BLaER1 (cell line): ENCODE data around the gene SMYD3.

Experiments
- H3K27ac ChIP-seq: shearing (Covaris generic); formaldehyde crosslinking; 2 replicates; pipeline ENCODE4 v1.8.1; 2022
- H3K27me3 ChIP-seq: shearing (Covaris generic); formaldehyde crosslinking; 2 replicates; pipeline ENCODE4 v1.8.1; 2022
- H3K36me3 ChIP-seq: shearing (Covaris generic); formaldehyde crosslinking; 2 replicates; pipeline ENCODE4 v1.8.1; 2022
- H3K4me1 ChIP-seq: shearing (Covaris generic); formaldehyde crosslinking; 2 replicates; pipeline ENCODE4 v1.8.1; 2022
- H3K4me2 ChIP-seq: shearing (Covaris generic); formaldehyde crosslinking; 2 replicates; pipeline ENCODE4 v1.8.1; 2022
- H3K4me3 ChIP-seq: shearing (Covaris generic); formaldehyde crosslinking; 2 replicates; pipeline ENCODE4 v1.8.1; 2022
- H3K9ac ChIP-seq: shearing (Covaris generic); formaldehyde crosslinking; 2 replicates; pipeline ENCODE4 v1.8.1; 2022
- H3K9me3 ChIP-seq: shearing (Covaris generic); formaldehyde crosslinking; 2 replicates; pipeline ENCODE4 v1.8.1; 2022
- H4K20me1 ChIP-seq: shearing (Covaris generic); formaldehyde crosslinking; 2 replicates; pipeline ENCODE4 v1.8.1; 2022
- Cebpa-rat ChIP-seq: shearing (Covaris generic); IDR thresholded peaks from 2 replicates; pipeline ENCODE4 v1.8.1; 2022

SMYD3 gene

DNA sequence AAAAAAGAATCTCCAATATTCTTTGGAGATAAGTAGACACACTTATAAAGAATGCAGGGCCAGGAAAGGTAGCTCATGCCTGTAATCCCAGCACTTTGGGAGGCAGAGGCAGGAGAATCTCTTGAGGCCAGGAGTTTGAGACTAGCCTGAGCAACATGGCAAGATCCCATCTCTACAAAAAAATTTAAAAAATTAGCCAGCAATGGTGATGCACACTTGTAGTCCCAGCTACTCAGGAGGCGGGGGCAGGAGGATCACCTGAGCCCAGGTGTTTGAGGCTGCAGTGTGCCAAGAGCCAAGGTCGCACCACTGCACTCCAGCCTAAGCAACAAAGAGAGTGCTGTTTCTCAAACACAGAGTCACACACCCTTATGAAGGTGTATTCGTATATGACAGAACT is 385.0 kb downstream of the SMYD3 start:
- 0 out of 2 replicates have a peak, but pooled peaks cover 10% of the 10 kb centered on the region for H3K36me3 ChIP-seq
- no peak for TF ChIP-seq Cebpa-rat
- H3K4me3 ChIP-seq, result no peak overlapping the region
- no peaks in the 10 kb centered on the region for H3K27me3 ChIP-seq
- H3K4me2 ChIP-seq, result no peak overlapping the region
- H3K4me1 ChIP-seq, result peaks cover 5% of the 10 kb centered on the region; the same call in 1 of the 2 replicates
- no peak overlapping the region for H3K9ac ChIP-seq
- H3K27ac ChIP-seq, result no peak overlapping the region
- no peaks in the 10 kb centered on the region for H4K20me1 ChIP-seq
- H3K9me3 ChIP-seq, result no peaks in the 10 kb centered on the region

DNA sequence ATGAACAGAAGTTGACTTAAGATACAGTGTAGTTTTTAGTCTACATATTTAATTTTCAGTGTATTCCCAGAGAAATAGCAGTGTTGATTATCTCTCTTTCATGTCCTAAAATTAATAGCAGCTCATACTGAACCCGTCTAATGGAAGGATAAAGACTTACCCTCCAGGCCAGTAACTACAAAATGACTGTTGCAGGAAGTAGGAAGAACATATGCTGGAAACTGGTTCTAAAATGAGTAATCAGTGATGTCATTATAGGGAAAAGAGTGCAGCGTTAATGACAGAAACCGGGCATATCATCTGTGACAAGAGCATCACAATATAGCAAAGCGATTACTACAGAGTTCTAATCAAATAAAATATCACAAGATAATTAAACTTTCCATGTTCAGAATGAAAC is 385.5 kb downstream of the SMYD3 start:
- no peaks in the 10 kb centered on the region for H3K9me3 ChIP-seq
- 0 out of 2 replicates have a peak, but pooled peaks cover 10% of the 10 kb centered on the region for H3K36me3 ChIP-seq
- H4K20me1 ChIP-seq, result no peaks in the 10 kb centered on the region
- H3K27me3 ChIP-seq, result no peaks in the 10 kb centered on the region
- H3K4me1 ChIP-seq, result peaks cover 10% of the 10 kb centered on the region; the same call in 1 of the 2 replicates
- TF ChIP-seq Cebpa-rat, result no peak
- H3K9ac ChIP-seq, result no peak overlapping the region
- no peak overlapping the region for H3K4me3 ChIP-seq
- H3K27ac ChIP-seq, result no peak overlapping the region
- H3K4me2 ChIP-seq, result no peak overlapping the region

DNA sequence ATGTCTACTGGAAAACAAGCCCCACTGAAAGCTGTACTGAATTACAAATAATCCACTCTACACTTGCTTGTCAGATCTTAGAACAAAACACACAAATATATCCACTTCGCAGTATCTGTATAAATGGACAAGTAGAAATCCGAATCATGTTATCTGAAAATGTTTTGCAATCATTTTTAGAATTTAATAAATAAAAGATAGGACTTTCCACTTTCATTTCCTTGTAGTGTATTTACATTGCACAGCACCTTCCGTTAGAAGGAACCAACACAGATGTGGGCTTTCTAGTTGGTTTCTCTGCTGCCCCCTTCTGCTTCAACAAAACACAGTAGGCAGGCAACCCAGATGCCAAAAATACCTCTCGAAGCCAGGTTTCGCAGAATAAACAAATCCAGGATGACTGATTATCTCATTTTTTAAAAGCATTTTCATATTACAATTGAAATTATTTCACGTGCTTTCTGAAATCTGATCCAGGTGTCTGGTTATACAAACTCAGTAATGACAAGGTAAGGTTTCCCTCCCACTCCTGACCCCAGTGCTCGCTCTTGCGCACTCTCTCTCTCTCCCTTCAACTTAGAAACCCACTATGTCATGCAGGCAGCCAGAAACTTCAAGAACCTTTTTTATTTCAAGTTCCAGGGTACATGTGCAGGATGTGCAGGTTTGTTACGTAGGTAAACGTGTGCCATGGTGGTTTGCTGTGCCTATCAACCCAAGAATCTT is 389.9 kb downstream of the SMYD3 start:
- no peak overlapping the region for H3K4me2 ChIP-seq
- H3K27ac ChIP-seq, result peak overlapping the region; percentile 27; the same call in 1 of the 2 replicates

GRCh38 chr1:246114369-246114768 is 392.7 kb downstream of the SMYD3 start:
- Histone ChIP-seq H3K9me3 (no peaks in the 10 kb centered on the region), H3K27ac (no peak overlapping the region), H3K4me3 (no peak overlapping the region), H3K4me1 (peaks cover 28% of the 10 kb centered on the region), H3K4me2 (no peak overlapping the region), H3K27me3 (no peaks in the 10 kb centered on the region), H3K36me3 (peaks cover 3% of the 10 kb centered on the region; the same call in 1 of the 2 replicates), H4K20me1 (no peaks in the 10 kb centered on the region), H3K9ac (no peak overlapping the region)
- TF ChIP-seq Cebpa-rat, result no peak

More for the DNA sequence above, 389.9 kb downstream of the SMYD3 start:
- H3K4me1 ChIP-seq, result peaks cover 28% of the 10 kb centered on the region
- no peaks in the 10 kb centered on the region for H3K9me3 ChIP-seq
- peaks cover 13% of the 10 kb centered on the region; the same call in 1 of the 2 replicates for H3K36me3 ChIP-seq
- H3K4me3 ChIP-seq, result no peak overlapping the region
- H3K27me3 ChIP-seq, result no peaks in the 10 kb centered on the region
- H3K9ac ChIP-seq, result no peak overlapping the region
- H4K20me1 ChIP-seq, result no peaks in the 10 kb centered on the region
- no peak for TF ChIP-seq Cebpa-rat

DNA sequence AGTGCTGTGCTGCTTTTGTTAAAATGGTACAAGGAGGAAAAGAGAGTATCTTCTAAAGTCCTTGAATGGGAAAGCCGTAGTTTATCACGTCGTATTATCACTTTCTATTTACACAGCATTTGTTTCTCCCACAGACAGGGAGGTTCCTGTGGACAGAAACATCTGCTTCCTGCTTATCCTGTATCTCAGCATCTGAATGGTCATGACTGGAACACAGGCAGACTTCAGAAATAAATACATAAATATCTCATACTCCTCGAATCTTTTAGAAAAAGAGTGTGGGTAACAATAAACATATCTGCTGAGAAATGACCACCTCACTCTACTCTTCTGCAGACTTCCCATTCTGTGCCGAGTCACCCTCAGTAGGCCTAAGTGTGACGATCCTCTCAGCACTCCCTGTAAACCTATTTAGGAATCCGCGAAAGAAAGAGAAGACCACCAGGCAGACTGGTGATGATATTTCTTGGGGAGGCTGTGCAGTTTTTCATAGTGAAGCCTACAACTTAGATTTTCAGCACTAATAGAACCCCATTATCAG is 393.5 kb downstream of the SMYD3 start:
- no peaks in the 10 kb centered on the region for H3K27me3 ChIP-seq
- no peak overlapping the region for H3K4me3 ChIP-seq
- TF ChIP-seq Cebpa-rat, result no peak
- peak overlapping the region; percentile 69 for H3K4me2 ChIP-seq
- peaks cover 28% of the 10 kb centered on the region for H3K4me1 ChIP-seq
- no peaks in the 10 kb centered on the region for H4K20me1 ChIP-seq
- H3K27ac ChIP-seq, result peak overlapping the region; percentile 22; the same call in 1 of the 2 replicates
- H3K36me3 ChIP-seq, result peaks cover 3% of the 10 kb centered on the region; the same call in 1 of the 2 replicates
- no peak overlapping the region for H3K9ac ChIP-seq
- H3K9me3 ChIP-seq, result no peaks in the 10 kb centered on the region

GRCh38 chr1:246111570-246111969 is 395.5 kb downstream of the SMYD3 start:
- Histone ChIP-seq H3K27ac (no peak overlapping the region), H3K9ac (no peak overlapping the region)
- TF ChIP-seq Cebpa-rat, result no peak

DNA sequence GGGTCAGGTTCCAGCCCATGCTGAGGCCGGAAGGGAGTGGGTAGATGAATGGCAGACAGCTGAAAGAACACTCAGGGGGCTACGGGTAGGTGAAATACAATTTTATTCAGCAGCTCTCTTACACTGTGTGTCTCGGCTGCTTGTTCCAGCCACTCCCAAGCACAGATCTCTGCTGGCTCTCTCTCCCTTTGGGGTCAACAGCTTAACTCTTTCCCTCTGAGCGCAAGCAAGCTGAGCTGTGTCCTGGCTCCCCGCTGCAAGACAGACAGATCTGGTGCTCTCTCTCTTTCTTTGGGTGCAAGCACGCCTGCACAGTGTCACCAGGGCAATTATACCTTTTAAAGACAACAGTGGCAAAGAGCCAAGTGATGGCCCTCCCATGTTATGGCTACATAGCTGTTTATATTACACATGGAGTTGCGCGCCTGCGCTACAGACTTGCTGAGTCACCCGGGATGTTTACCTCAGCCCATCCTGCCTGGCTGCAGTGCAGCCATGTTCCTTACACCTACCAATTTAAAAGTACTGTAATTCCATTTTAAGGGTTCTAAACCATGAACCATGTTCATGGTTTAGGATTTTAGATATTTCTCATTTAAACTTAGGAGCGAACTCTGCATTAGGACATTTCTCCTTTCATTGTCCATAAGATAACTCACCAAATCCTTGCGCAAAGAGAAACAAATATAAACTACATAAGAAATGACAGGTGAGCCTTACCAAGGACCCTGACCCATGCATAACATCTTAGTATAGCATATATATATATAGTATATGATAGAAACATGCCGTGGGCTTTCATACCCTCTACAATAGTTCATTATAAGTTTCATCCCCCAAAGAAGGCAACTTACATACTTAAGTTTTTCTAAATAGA is 396.5 kb downstream of the SMYD3 start:
- H3K27me3 ChIP-seq, result no peaks in the 10 kb centered on the region
- no peak for TF ChIP-seq Cebpa-rat
- H3K27ac ChIP-seq, result no peak overlapping the region
- peaks cover 3% of the 10 kb centered on the region; the same call in 1 of the 2 replicates for H3K36me3 ChIP-seq
- no peak overlapping the region for H3K9ac ChIP-seq
- no peaks in the 10 kb centered on the region for H3K9me3 ChIP-seq
- H4K20me1 ChIP-seq, result no peaks in the 10 kb centered on the region
- H3K4me2 ChIP-seq, result no peak overlapping the region
- no peak overlapping the region for H3K4me3 ChIP-seq
- peaks cover 18% of the 10 kb centered on the region for H3K4me1 ChIP-seq

More at GRCh38 chr1:246111570-246111969, 395.5 kb downstream of the SMYD3 start:
- H3K27me3 ChIP-seq, result no peaks in the 10 kb centered on the region
- H3K4me3 ChIP-seq, result no peak overlapping the region
- no peaks in the 10 kb centered on the region for H4K20me1 ChIP-seq
- no peak overlapping the region for H3K4me2 ChIP-seq
- H3K4me1 ChIP-seq, result peaks cover 20% of the 10 kb centered on the region
- H3K36me3 ChIP-seq, result peaks cover 3% of the 10 kb centered on the region; the same call in 1 of the 2 replicates
- H3K9me3 ChIP-seq, result no peaks in the 10 kb centered on the region

GRCh38 chr1:246108278-246108925 is 398.7 kb downstream of the SMYD3 start:
- TF ChIP-seq Cebpa-rat, result no peak
- no peak overlapping the region for H3K4me3 ChIP-seq
- no peaks in the 10 kb centered on the region for H3K27me3 ChIP-seq
- H3K4me1 ChIP-seq, result peaks cover 9% of the 10 kb centered on the region
- H3K9ac ChIP-seq, result no peak overlapping the region
- H3K27ac ChIP-seq, result no peak overlapping the region
- no peaks in the 10 kb centered on the region for H4K20me1 ChIP-seq
- no peak overlapping the region for H3K4me2 ChIP-seq
- H3K9me3 ChIP-seq, result no peaks in the 10 kb centered on the region
- no peaks in the 10 kb centered on the region for H3K36me3 ChIP-seq

DNA sequence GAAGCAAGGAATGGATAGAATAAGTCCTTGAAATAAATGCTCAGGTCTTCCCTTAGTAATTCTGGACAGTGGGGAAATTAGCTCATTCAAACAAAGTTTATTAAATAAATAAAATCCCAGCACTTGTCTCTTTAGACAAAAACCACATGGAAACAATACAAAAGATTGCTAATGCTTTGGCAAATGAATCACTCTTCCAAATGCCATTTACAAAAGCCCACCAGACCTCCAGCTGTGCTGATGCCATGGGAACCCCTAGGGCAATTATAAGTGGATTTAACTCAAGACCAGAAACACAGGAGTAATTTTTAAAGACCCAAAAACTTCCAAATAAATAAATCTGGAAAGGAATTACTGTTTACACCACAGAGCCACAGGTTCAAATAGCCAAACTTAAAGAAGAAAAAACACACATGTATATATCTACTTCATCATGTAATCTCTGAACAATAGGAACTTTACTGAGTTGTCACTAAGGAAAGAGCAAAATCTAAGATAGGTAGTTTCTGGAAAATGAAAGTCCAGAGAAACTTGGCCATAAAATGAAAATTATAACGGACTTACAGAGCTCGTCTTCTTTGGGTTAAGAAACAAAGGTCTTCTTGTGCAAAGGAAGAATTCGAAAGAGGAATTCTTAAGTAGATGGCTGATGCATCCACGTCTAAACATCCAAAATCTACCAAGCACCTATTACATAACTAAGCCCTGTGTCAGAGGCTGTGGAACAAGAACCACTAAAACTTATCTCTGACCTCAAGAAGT is 399.4 kb downstream of the SMYD3 start:
- Histone ChIP-seq H3K36me3 (no peaks in the 10 kb centered on the region), H3K27ac (no peak overlapping the region), H4K20me1 (no peaks in the 10 kb centered on the region), H3K9ac (no peak overlapping the region), H3K4me2 (no peak overlapping the region), H3K4me1 (peaks cover 5% of the 10 kb centered on the region; the same call in 1 of the 2 replicates), H3K27me3 (no peaks in the 10 kb centered on the region), H3K4me3 (no peak overlapping the region), H3K9me3 (no peaks in the 10 kb centered on the region)
- TF ChIP-seq Cebpa-rat, result no peak
